ENCODE measurements around the gene TSPAN9.

Gene TSPAN9

DNA sequence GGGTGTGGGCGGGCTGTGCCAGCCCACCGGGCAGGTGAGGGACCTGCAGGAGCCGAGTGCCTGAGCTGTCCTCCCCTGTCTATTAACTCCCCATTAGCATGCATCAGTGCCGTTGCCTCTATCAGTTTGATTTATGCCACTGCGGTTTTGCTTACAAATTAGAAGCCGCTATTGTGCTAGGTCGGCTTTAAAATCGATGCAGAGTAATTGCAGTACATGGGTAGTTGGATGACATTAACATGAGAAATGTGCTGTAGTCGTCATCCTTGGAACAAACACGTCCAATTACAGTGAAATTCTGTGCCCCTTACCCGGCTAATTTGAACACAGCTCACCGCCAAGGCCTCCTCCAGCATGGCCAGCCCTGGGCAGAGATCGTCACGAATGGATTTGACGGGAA is 145.8 kb downstream of the TSPAN9 start:
- TF ChIP-seq, protein P1, sequence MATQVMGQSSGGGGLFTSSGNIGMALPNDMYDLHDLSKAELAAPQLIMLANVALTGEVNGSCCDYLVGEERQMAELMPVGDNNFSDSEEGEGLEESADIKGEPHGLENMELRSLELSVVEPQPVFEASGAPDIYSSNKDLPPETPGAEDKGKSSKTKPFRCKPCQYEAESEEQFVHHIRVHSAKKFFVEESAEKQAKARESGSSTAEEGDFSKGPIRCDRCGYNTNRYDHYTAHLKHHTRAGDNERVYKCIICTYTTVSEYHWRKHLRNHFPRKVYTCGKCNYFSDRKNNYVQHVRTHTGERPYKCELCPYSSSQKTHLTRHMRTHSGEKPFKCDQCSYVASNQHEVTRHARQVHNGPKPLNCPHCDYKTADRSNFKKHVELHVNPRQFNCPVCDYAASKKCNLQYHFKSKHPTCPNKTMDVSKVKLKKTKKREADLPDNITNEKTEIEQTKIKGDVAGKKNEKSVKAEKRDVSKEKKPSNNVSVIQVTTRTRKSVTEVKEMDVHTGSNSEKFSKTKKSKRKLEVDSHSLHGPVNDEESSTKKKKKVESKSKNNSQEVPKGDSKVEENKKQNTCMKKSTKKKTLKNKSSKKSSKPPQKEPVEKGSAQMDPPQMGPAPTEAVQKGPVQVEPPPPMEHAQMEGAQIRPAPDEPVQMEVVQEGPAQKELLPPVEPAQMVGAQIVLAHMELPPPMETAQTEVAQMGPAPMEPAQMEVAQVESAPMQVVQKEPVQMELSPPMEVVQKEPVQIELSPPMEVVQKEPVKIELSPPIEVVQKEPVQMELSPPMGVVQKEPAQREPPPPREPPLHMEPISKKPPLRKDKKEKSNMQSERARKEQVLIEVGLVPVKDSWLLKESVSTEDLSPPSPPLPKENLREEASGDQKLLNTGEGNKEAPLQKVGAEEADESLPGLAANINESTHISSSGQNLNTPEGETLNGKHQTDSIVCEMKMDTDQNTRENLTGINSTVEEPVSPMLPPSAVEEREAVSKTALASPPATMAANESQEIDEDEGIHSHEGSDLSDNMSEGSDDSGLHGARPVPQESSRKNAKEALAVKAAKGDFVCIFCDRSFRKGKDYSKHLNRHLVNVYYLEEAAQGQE (IDR thresholded peaks at IDR 0.05; ENCODE audit: insufficient read depth in 1 of 2, low read depth in 2 of 2, low read length in 2 of 2) = no peak
- no peak for TF ChIP-seq SIN3A (IDR thresholded peaks at IDR 0.05; ENCODE audit: borderline replicate concordance, insufficient read depth, low read length)

DNA sequence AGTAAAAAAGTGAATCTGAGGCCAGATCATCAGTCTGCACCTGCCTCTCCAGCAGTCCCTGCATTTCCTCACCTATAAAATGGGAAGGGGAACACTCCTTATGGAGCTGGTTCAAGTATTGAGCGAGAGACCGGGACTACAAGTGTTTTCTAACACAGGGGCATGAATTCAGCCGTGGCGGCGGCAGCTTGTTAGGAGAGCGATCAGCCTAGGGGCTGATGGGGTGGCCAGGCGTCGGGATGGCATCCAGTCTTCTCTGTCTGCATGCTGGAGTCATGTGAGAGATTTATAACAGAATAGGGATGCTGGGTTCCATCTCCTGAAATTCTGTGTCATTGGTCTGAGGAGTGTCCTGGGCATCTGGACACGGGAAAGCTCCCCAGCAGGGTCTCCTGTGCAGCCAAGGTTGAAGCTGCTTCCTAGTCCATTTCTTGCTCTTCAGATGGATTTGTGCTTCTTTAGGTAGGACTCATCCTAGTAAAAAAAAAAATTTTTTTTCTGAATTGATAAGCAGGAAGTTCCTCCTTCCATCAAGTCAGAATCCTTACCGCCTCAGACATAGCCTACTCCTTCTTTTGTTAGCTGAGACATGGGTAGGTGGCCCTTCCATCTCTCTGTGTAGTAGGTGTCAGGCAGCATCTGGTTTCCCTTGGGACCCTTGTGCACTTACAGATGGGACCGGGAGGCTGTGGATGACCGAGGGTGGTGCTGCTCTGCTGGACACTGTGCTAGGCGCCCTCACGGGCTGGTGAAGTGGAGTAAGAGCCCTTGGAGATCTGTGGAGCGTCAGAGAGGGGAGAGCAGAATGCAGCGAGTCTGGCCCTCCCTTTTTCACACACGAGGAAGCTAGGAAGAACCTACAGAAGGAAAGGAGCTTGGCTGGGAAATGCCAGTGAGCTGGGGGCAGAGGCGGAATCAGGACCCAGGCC is 146.7 kb downstream of the TSPAN9 start:
- no peak for TF ChIP-seq POLR2AphosphoS5 (IDR thresholded peaks at IDR 0.05; ENCODE audit: low read depth, low read length)
- TF ChIP-seq, protein P1 (IDR thresholded peaks at IDR 0.05; ENCODE audit: insufficient read depth in 1 of 2, low read depth in 2 of 2, low read length in 2 of 2) = no peak
- TF ChIP-seq FOXP2 (optimal IDR thresholded peaks at IDR 0.05; ENCODE audit: borderline replicate concordance, extremely low read depth, extremely low read length, insufficient read depth) = no peak
- TF ChIP-seq TAF1 (IDR thresholded peaks at IDR 0.05; ENCODE audit: borderline replicate concordance, insufficient read depth, low read length) = no peak
- no peak for TF ChIP-seq SIN3A (IDR thresholded peaks at IDR 0.05; ENCODE audit: borderline replicate concordance, insufficient read depth, low read length)

DNA sequence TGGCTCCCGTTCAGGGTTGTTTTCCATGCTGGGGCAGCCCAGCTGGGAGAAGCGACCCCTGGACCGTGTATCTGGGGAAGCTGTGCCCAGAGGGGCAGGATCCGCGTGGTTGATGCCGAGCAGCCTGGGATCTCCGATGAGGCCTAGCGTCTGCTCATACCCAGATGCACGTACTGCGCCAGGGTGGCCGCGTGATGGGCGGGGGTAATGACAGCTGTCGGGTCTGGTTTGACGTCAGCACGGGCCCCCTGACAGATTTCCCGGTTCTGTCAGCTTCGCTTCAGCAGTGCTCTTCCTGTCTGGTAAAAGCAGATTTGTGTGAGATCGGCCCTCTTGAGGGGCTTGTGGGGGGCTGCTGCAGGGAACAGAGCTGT is 147.3 kb downstream of the TSPAN9 start:
- TF ChIP-seq SIN3A (IDR thresholded peaks at IDR 0.05; ENCODE audit: borderline replicate concordance, insufficient read depth, low read length) = no peak
- no peak for TF ChIP-seq POLR2AphosphoS5 (IDR thresholded peaks at IDR 0.05; ENCODE audit: low read depth, low read length)
- TF ChIP-seq FOXP2 (optimal IDR thresholded peaks at IDR 0.05; ENCODE audit: borderline replicate concordance, extremely low read depth, extremely low read length, insufficient read depth) = no peak
- TF ChIP-seq TAF1 (IDR thresholded peaks at IDR 0.05; ENCODE audit: borderline replicate concordance, insufficient read depth, low read length) = no peak
- TF ChIP-seq, protein P1 (IDR thresholded peaks at IDR 0.05; ENCODE audit: insufficient read depth in 1 of 2, low read depth in 2 of 2, low read length in 2 of 2) = no peak

DNA sequence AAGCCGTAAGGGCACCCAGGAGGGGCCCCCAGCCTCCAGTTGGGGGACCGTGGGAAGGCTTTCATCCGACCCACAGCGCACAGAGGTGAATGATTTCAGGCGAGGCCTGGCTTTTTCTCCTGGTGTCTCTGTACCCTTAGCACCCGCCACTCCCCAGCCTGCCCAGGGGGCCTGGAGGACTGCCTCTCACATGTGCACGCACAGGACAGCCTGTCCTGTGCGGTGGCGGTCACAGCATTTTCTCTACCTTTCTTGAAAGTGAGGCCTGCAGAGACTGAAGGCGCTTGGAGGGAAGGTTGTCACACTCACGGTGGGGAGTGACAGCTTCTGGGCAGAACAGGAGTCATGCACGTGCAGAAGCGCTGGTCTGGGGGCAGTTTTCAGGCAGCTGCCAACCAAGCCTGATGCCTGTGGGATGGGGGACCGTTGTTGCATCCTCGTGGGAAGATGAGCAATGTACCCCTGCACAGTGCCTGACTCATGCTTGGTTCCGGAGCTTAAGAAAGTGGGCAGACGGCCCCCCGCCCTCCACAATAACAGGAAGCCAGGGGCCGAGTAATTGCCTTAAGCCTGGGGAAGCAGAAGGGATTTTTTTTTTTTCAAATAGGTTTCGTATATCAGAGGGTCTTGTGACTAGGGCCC is 148.1 kb downstream of the TSPAN9 start:
- TF ChIP-seq, protein P1 (IDR thresholded peaks at IDR 0.05; ENCODE audit: insufficient read depth in 1 of 2, low read depth in 2 of 2, low read length in 2 of 2) = 0 out of 4 replicates have a peak, but pooled peaks of 1 of the 2 experiments have one; percentile 8
- no peak for TF ChIP-seq TAF1 (IDR thresholded peaks at IDR 0.05; ENCODE audit: borderline replicate concordance, insufficient read depth, low read length)
